Right lobe of liver (tissue), 6 donors: ENCODE measurements around the gene C19orf12. TPM values are rescaled to one million over a fixed set of nuclear protein-coding genes. Genes with fewer than 3 reads are reported as not detected.
A peak's percentile ranks its signal among the peaks of the same experiment; 100 is the strongest.

Source experiments
- ATAC-seq, 4 donors: fragments of 200-7000 bp; cut with Tn5 transposase; one replicate each; pipeline ENCODE4 v1.9.1; 2020; ENCODE audit warnings: mild to moderate bottlenecking in 4 of 4, moderate library complexity in 4 of 4
- DNase-seq, 3 donors: peaks; one replicate each; pipeline ENCODE4 v3.0.0-alpha.2; 2020
- H3K27ac ChIP-seq, 3 donors: fragments of 200-600 bp; one replicate each; pipeline ENCODE4 v1.8.0; 2022
- H3K27me3 ChIP-seq, 2 donors: fragments of 200-600 bp; one replicate each; pipeline ENCODE4 v1.8.0; 2022
- H3K36me3 ChIP-seq, 4 donors: fragments of 200-600 bp; sonication (generic) in 1 of 4; one replicate each; pipeline versions ENCODE4 v1.5.1 to v1.8.0; 2017 to 2022; ENCODE audit warnings: control low read depth in 1 of 4
- H3K4me1 ChIP-seq, 4 donors: fragments of 200-600 bp; sonication (generic) in 1 of 4; one replicate each; pipeline versions ENCODE4 v1.5.1 to v1.8.0; 2017 to 2022; ENCODE audit warnings: control low read depth in 1 of 4
- H3K4me3 ChIP-seq, 3 donors: fragments of 200-600 bp; one replicate each; pipeline ENCODE4 v1.8.0; 2022
- H3K9me3 ChIP-seq, 4 donors: fragments of 200-600 bp; sonication (generic) in 1 of 4; one replicate each; pipeline versions ENCODE4 v1.5.1 to v1.8.0; 2017 to 2022; ENCODE audit warnings: control low read depth in 1 of 4
- CTCF ChIP-seq, 4 donors: fragments of 200-600 bp in 3 of 4; fragments of 450-650 bp in 1 of 4; IDR thresholded peaks; one replicate each; pipeline versions ENCODE4 v1.5.1 to v1.8.0; 2016 to 2022; ENCODE audit warnings: antibody characterized with exemption in 4 of 4, mild to moderate bottlenecking in 2 of 4
- POLR2A ChIP-seq: fragments of 450-650 bp; IDR thresholded peaks from one replicate; pipeline ENCODE4 v1.6.1; 2017; ENCODE audit warnings: antibody characterized with exemption, mild to moderate bottlenecking
- WGBS: methylation state at CpG from one replicate; pipeline ENCODE4 v1.1.6; 2018; ENCODE audit warnings: low coverage, low lambda C conversion rate; ENCODE audit not compliant: insufficient coverage; ENCODE audit errors: missing lambda C conversion rate; 5-methylcytosine and 5-hydroxymethylcytosine counted together
- intact Hi-C, 2 donors: fragments of 100-400 bp; cut with DNase I; formaldehyde crosslinking; loops; one replicate each; pipeline versions ENCODE4 v1.11.2 to v1.14.1; 2022
- total RNA-seq, 6 experiments: library from RNA; depleted of rRNA in 2 of 6; stranded (reverse); fragments of >200 nt in 2 of 6; fragmentation: NEBNext Ultra II Directional in 3 of 6; extraction: Animal tissue kit (Norgen Biotek cat#: 25700) in 3 of 6; gene quantifications; one replicate each; pipeline versions ENCODE4 v1.1.0 to v1.2.4, GENCODE V29; 2016 to 2023
- donor health status: DM: no; HTN: yes; CAD: no.
- donor health status: DM: no; HTN: no; CAD: no.
- donor health status: DM: no; HTN: no; CAD: no.
- donor health status: DM: no; HTN: yes; CAD: no.
- donor health status: DM: no; HTN: yes; CAD: no.

The C19orf12 gene
- total RNA-seq, 6 experiments from 2014 or later, result 35.2 to 62.8 (median 52.4) TPM

GRCh38 chr19:29680937-29681336, 34.1 kb downstream of the C19orf12 start:
- H3K27me3 ChIP-seq, result no peaks in the 10 kb centered on the region
- TF ChIP-seq POLR2A (no peak), CTCF (IDR thresholded peaks at IDR 0.05) (no peak)
- H3K4me1 ChIP-seq, result peaks cover 0 to 49% (median 28%) of the 10 kb centered on the region in 4 donors
- H3K36me3 ChIP-seq, result no peaks in the 10 kb centered on the region
- 69% methylated on average over 5 of the region's 7 CpGs for WGBS
- no peak for DNase-seq
- H3K27ac ChIP-seq, result no peak overlapping the region
- ATAC-seq, result no peak
- H3K9me3 ChIP-seq, result no peaks in the 10 kb centered on the region
- H3K4me3 ChIP-seq, result no peak overlapping the region
- intact Hi-C loops, result no loop called here

GRCh38 chr19:29680447-29680846, 34.6 kb downstream of the C19orf12 start:
- Histone ChIP-seq H3K27ac (peak overlapping the region in 1 of 3 donors; percentile 18), H3K4me3 (no peak overlapping the region), H3K36me3 (peaks cover 0 to 3% (median 0%) of the 10 kb centered on the region in 4 donors), H3K9me3 (no peaks in the 10 kb centered on the region), H3K27me3 (no peaks in the 10 kb centered on the region), H3K4me1 (peaks cover 0 to 51% (median 31%) of the 10 kb centered on the region in 4 donors)
- intact Hi-C loops, result no loop called here
- DNase-seq, result peak in 1 of 3 donors; percentile 71
- ATAC-seq, result no peak
- 46% methylated on average over 2 of the region's 12 CpGs for WGBS
- no peak for TF ChIP-seq POLR2A
- TF ChIP-seq CTCF (IDR thresholded peaks at IDR 0.05), result no peak

GRCh38 chr19:29679598-29680210, 35.4 kb downstream of the C19orf12 start:
- Histone ChIP-seq H3K4me3 (no peak overlapping the region), H3K27me3 (no peaks in the 10 kb centered on the region), H3K36me3 (peaks cover 0 to 9% (median 3%) of the 10 kb centered on the region in 4 donors), H3K4me1 (peaks cover 0 to 58% (median 32%) of the 10 kb centered on the region in 4 donors), H3K9me3 (no peaks in the 10 kb centered on the region), H3K27ac (no peak overlapping the region)
- 91% methylated on average over 7 of the region's 9 CpGs for WGBS
- TF ChIP-seq POLR2A (no peak), CTCF (IDR thresholded peaks at IDR 0.05) (no peak)
- DNase-seq (no peak), ATAC-seq (no peak)
- intact Hi-C loops, result loop anchor here (10.0 kb wide), 1 partner anchor 65 kb away; no protein-coding TSS in a partner anchor

- Histone ChIP-seq H3K4me1 (peaks cover 0 to 66% (median 35%) of the 10 kb centered on the region in 4 donors), H3K4me3 (no peak overlapping the region), H3K27me3 (no peaks in the 10 kb centered on the region), H3K36me3 (peaks cover 0 to 18% (median 9%) of the 10 kb centered on the region in 4 donors), H3K27ac (peak overlapping the region; percentile 1 to 80 (median 67)), H3K9me3 (no peaks in the 10 kb centered on the region)
- peak; percentile 46 to 79 (median 73) for ATAC-seq
- DNase-seq, result peak; percentile 78 to 96 (median 94)
- intact Hi-C loops, result loop anchor here (10.0 kb wide), 1 partner anchor 64 kb away; no protein-coding TSS in a partner anchor
- WGBS, result 0% methylated on average over 1 of the region's 20 CpGs
- TF ChIP-seq POLR2A (no peak), CTCF (IDR thresholded peaks at IDR 0.05) (no peak)
These were observed 36.5 kb downstream of the C19orf12 start for GRCh38 chr19:29678484-29679106.
